SK-N-SH (cell line): Measurements from ENCODE around the gene PFDN1. TPM values are rescaled to one million over a fixed set of nuclear protein-coding genes. Genes with fewer than 3 reads are reported as not detected.
A peak's percentile ranks its signal among the peaks of the same experiment; 100 is the strongest.

Experiments used
- CTCF ChIA-PET: fragments of 300-600, 350-600 bp; formaldehyde crosslinking; extraction: SDS; loops from one replicate; lab custom pipeline; 2021; lab: Yijun Ruan, JAX
- POLR2A ChIA-PET: fragments of 350-600 bp; sonication (Branson Sonifier 250); formaldehyde crosslinking; extraction: SDS; loops from one replicate; lab custom pipeline; 2020; ENCODE audit warnings: antibody characterized with exemption, inconsistent platforms; lab: Yijun Ruan, JAX
- DNase-seq: peaks from one replicate; pipeline ENCODE4 v3.0.0; 2012
- H2AFZ ChIP-seq: fragments of 200-600 bp; sonication (generic); 2 replicates; pipeline ENCODE4 v1.8.1; 2016; ENCODE audit warnings: antibody characterized with exemption, mild to moderate bottlenecking, low read depth
- H3F3A ChIP-seq: fragments of 200-600 bp; sonication (generic); replicated peaks from 2 replicates; pipeline ENCODE3; 2016; ENCODE audit warnings: antibody characterized with exemption, mild to moderate bottlenecking; ENCODE audit not compliant: insufficient read depth
- H3K27ac ChIP-seq, 2 experiments: fragments of 200-500 bp in 1 of 2; fragments of 200-600 bp in 1 of 2; sonication (Bioruptor generic) in 1 of 2; sonication (generic), shearing (Covaris generic) in 1 of 2; 2 replicates each; pipeline versions ENCODE4 v1.5.1 to v1.6.1; 2014 to 2016; ENCODE audit warnings: low read depth in 2 of 2, inconsistent platforms in 1 of 2, low read length in 1 of 2, mild to moderate bottlenecking in 1 of 2, mixed read lengths in 1 of 2
- H3K27me3 ChIP-seq: fragments of 200-600 bp; sonication (generic), shearing (Covaris generic); 2 replicates; pipeline ENCODE4 v1.6.1; 2016; ENCODE audit warnings: mixed run types; ENCODE audit not compliant: insufficient read depth
- H3K36me3 ChIP-seq, 2 experiments: fragments of 200-500 bp in 1 of 2; fragments of 200-600 bp in 1 of 2; sonication (Bioruptor generic) in 1 of 2; sonication (generic) in 1 of 2; replicated peaks in 1 of 2; 2 replicates each; pipeline versions ENCODE3 to v1.5.1; 2014 to 2016; ENCODE audit warnings: low read length in 1 of 2, mild to moderate bottlenecking in 1 of 2; ENCODE audit not compliant: insufficient read depth in 2 of 2, control insufficient read depth in 1 of 2
- H3K4me1 ChIP-seq, 2 experiments: fragments of 200-500 bp in 1 of 2; fragments of 200-600 bp in 1 of 2; sonication (Bioruptor generic) in 1 of 2; sonication (generic), shearing (Covaris generic) in 1 of 2; 2 replicates each; pipeline versions ENCODE4 v1.5.1 to v1.6.1; 2014 to 2016; ENCODE audit warnings: low read depth in 1 of 2, low read length in 1 of 2, mixed run types in 1 of 2; ENCODE audit not compliant: insufficient read depth in 2 of 2, control insufficient read depth in 1 of 2
- H3K4me2 ChIP-seq: fragments of 200-600 bp; sonication (generic), shearing (Covaris generic); 2 replicates; pipeline ENCODE4 v1.6.1; 2017; ENCODE audit warnings: mixed run types
- H3K4me3 ChIP-seq, 2 experiments: fragments of 200-500 bp in 1 of 2; fragments of 200-600 bp in 1 of 2; sonication (Bioruptor generic) in 1 of 2; sonication (generic), shearing (Covaris generic) in 1 of 2; 2 replicates each; pipeline versions ENCODE4 v1.5.1 to v1.8.1; 2014 to 2016; ENCODE audit warnings: low read depth in 2 of 2, inconsistent platforms in 1 of 2, low read length in 1 of 2, mild to moderate bottlenecking in 1 of 2, mixed read lengths in 1 of 2, moderate library complexity in 1 of 2
- H3K79me2 ChIP-seq: fragments of 200-600 bp; sonication (generic); 2 replicates; pipeline ENCODE4 v1.8.1; 2017; ENCODE audit warnings: mild to moderate bottlenecking; ENCODE audit not compliant: insufficient read depth
- H3K9ac ChIP-seq: fragments of 200-600 bp; sonication (generic); 2 replicates; pipeline ENCODE4 v1.6.1; 2017; ENCODE audit warnings: mixed run types
- H3K9me2 ChIP-seq: fragments of 200-600 bp; sonication (generic); 2 replicates; pipeline ENCODE4 v1.6.1; 2017; ENCODE audit warnings: mixed run types
- H3K9me3 ChIP-seq: fragments of 200-600 bp; sonication (generic); 2 replicates; pipeline ENCODE4 v1.6.1; 2017; ENCODE audit warnings: mixed run types, mild to moderate bottlenecking, moderate library complexity
- H4K20me1 ChIP-seq: fragments of 200-600 bp; sonication (generic); 2 replicates; pipeline ENCODE4 v1.6.1; 2017; ENCODE audit warnings: mild to moderate bottlenecking, mixed run types; ENCODE audit not compliant: insufficient read depth
- ELF1 ChIP-seq: IDR thresholded peaks from 2 replicates; pipeline ENCODE4 v1.4.0; 2012
- EP300 ChIP-seq, 2 experiments: IDR thresholded peaks; 2 replicates each; pipeline versions ENCODE4 v1.4.0 to v1.6.1; 2012; ENCODE audit warnings: borderline replicate concordance in 1 of 2, low read depth in 1 of 2, low read length in 1 of 2
- FOXM1 ChIP-seq: IDR thresholded peaks from 2 replicates; pipeline ENCODE4 v1.4.0; 2012; ENCODE audit warnings: low read depth, mild to moderate bottlenecking
- MEF2A ChIP-seq: IDR thresholded peaks from 2 replicates; pipeline ENCODE4 v1.4.0; 2012; ENCODE audit warnings: low read depth, borderline replicate concordance
- NFIC ChIP-seq: IDR thresholded peaks from 2 replicates; pipeline ENCODE4 v1.4.0; 2012; ENCODE audit warnings: borderline replicate concordance
- NRF1 ChIP-seq: IDR thresholded peaks from 2 replicates; pipeline ENCODE4 v1.6.1; 2012; ENCODE audit warnings: low read depth, mild to moderate bottlenecking, low read length
- POLR2AphosphoS5 ChIP-seq: IDR thresholded peaks from 2 replicates; pipeline ENCODE4 v1.6.1; 2012; ENCODE audit warnings: low read depth, low read length
- SIN3A ChIP-seq: IDR thresholded peaks from 2 replicates; pipeline ENCODE4 v1.6.1; 2012; ENCODE audit warnings: low read depth, mild to moderate bottlenecking, low read length, moderate library complexity, borderline replicate concordance
- SMC3 ChIP-seq: IDR thresholded peaks from 2 replicates; pipeline ENCODE4 v1.6.1; 2012; ENCODE audit warnings: low read depth, low read length, improper control_type of control experiment
- TEAD4 ChIP-seq: IDR thresholded peaks from 2 replicates; pipeline ENCODE4 v1.4.0; 2012; ENCODE audit warnings: mild to moderate bottlenecking, borderline replicate concordance; ENCODE audit not compliant: insufficient read depth
- WGBS: methylation state at CpG from one replicate; pipeline ENCODE4 v1.1.6; 2017; ENCODE audit warnings: low lambda C conversion rate; 5-methylcytosine and 5-hydroxymethylcytosine counted together
- polyA plus RNA-seq, 3 experiments: library from polyadenylated mRNA; depleted of rRNA; stranded (reverse); fragments of >200 nt; gene quantifications; 2 replicates each; pipeline ENCODE4 v1.2.3, GENCODE V29; 2012
- TF ChIP-seq, protein P1 (sequence below): fragments of 200-600 bp; sonication (generic); IDR thresholded peaks from 2 replicates; pipeline ENCODE4 v1.6.1; 2017; ENCODE audit warnings: antibody characterized with exemption, mild to moderate bottlenecking, moderate library complexity
- TF ChIP-seq, protein P2 (sequence below): IDR thresholded peaks from 2 replicates; pipeline ENCODE4 v1.4.0; 2012; ENCODE audit warnings: low read depth, borderline replicate concordance
- TF ChIP-seq, protein P3 (sequence below): IDR thresholded peaks from 2 replicates; pipeline ENCODE4 v1.4.0; 2012; ENCODE audit warnings: low read depth

PFDN1 gene
- polyA plus RNA-seq, 1 of the 3 experiments (the other 2 are of a cell fraction): 55.2 TPM

DNA sequence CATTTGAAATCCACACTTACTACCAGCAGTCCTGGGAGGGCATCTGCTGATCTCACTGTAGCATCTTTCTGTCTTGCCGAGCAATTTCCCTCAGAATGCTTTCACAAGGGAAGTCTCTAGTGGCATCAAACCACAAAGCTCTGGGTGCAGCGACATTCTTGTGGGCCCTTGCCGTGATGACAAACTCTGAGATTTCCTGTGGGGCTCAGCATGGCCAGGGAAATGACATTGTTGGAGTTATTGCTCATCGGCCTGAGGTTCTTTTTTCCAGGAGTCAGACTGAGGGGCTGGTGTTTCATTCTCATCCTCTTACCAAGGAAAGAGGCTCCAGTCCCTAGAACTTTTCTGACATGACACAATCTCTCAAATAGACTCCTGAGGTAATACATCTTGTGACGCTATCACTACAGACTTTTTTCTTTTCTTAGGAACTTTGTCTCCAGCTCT lies 51.4 kb downstream of the PFDN1 start (continued):
- TF ChIP-seq EP300 (IDR thresholded peaks at IDR 0.05; ENCODE audit: borderline replicate concordance in 1 of 2, low read depth in 1 of 2, low read length in 1 of 2): 0 out of 4 replicates have a peak, but pooled peaks of 1 of the 2 experiments have one; percentile 73
- TF ChIP-seq FOXM1: peak; percentile 37; the same call in 1 of the 2 replicates
- TF ChIP-seq NFIC: peak; percentile 53; the same call in 1 of the 2 replicates
- TF ChIP-seq, protein P1, sequence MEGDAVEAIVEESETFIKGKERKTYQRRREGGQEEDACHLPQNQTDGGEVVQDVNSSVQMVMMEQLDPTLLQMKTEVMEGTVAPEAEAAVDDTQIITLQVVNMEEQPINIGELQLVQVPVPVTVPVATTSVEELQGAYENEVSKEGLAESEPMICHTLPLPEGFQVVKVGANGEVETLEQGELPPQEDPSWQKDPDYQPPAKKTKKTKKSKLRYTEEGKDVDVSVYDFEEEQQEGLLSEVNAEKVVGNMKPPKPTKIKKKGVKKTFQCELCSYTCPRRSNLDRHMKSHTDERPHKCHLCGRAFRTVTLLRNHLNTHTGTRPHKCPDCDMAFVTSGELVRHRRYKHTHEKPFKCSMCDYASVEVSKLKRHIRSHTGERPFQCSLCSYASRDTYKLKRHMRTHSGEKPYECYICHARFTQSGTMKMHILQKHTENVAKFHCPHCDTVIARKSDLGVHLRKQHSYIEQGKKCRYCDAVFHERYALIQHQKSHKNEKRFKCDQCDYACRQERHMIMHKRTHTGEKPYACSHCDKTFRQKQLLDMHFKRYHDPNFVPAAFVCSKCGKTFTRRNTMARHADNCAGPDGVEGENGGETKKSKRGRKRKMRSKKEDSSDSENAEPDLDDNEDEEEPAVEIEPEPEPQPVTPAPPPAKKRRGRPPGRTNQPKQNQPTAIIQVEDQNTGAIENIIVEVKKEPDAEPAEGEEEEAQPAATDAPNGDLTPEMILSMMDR: no peak
- TF ChIP-seq, protein P2, sequence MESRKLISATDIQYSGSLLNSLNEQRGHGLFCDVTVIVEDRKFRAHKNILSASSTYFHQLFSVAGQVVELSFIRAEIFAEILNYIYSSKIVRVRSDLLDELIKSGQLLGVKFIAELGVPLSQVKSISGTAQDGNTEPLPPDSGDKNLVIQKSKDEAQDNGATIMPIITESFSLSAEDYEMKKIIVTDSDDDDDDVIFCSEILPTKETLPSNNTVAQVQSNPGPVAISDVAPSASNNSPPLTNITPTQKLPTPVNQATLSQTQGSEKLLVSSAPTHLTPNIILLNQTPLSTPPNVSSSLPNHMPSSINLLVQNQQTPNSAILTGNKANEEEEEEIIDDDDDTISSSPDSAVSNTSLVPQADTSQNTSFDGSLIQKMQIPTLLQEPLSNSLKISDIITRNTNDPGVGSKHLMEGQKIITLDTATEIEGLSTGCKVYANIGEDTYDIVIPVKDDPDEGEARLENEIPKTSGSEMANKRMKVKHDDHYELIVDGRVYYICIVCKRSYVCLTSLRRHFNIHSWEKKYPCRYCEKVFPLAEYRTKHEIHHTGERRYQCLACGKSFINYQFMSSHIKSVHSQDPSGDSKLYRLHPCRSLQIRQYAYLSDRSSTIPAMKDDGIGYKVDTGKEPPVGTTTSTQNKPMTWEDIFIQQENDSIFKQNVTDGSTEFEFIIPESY: no peak

DNA sequence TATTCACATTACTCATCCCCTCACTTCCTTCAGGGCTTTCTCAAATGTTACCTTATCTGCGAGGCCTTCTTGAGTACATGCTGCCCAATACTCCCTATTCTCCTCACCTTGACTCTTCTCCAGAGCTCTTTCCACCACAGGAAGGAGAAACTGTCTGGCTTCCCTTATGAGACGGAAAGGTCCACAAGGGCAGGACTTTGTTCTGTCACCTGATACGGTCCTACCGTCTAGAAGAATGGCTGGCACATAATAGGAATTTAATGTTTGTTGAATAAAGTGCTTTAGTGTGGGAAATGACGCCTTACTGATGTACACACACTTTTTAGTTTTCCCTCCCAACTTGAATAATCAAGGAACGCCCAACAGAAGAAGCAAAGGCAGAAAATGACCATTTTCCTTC lies 52.5 kb downstream of the PFDN1 start:
- peaks cover 57% of the 10 kb centered on the region for H3F3A ChIP-seq
- H3K27ac ChIP-seq: peak overlapping the region in 1 of 2 experiments; percentile 96; a peak in 2 of 4 replicates
- peak overlapping the region; percentile 54; the same call in 1 of the 2 replicates for H3K9ac ChIP-seq
- H3K79me2 ChIP-seq: peaks cover 69% of the 10 kb centered on the region
- no peak overlapping the region for H3K4me2 ChIP-seq
- POLR2A ChIA-PET: no interaction called here
- no peak for TF ChIP-seq EP300 (IDR thresholded peaks at IDR 0.05; ENCODE audit: borderline replicate concordance in 1 of 2, low read depth in 1 of 2, low read length in 1 of 2)
- TF ChIP-seq POLR2AphosphoS5: no peak
- peaks cover 6 to 11% of the 10 kb centered on the region in 2 experiments for H3K36me3 ChIP-seq
- DNase-seq: no peak
- H3K9me2 ChIP-seq: no peaks in the 10 kb centered on the region
- H3K27me3 ChIP-seq: no peaks in the 10 kb centered on the region
- no peak overlapping the region for H3K4me3 ChIP-seq
- H3K4me1 ChIP-seq: peaks cover 15 to 28% of the 10 kb centered on the region in 2 experiments
- no peaks in the 10 kb centered on the region for H4K20me1 ChIP-seq
- CTCF ChIA-PET: interaction anchor here (0.6 to 1.7 kb wide), 2 partner anchors 101 to 103 kb away, joined by 3 to 10 read pairs; no protein-coding TSS in a partner anchor
- 96% methylated on average over 6 of the region's 6 CpGs for WGBS
- H3K9me3 ChIP-seq: no peaks in the 10 kb centered on the region
- no peak overlapping the region for H2AFZ ChIP-seq

DNA sequence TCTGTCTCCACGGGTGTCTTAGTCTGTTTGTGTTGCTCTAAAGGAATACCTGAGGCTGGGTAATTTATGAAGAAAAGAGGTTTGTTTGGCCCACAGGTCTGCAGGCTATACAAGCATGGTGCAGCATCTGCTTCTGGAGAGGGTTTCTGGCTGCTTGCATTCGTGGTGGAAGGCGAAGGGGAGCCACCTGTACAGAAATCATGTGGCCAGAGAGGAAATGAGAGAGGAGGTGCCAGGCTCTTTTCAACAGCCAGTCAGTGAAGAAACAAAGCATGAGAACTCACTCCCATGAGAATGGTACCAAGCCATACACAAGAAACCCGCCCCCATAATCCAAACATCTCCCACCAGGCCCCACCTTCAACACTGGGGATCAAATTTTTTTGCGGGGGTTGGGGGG lies 53.4 kb downstream of the PFDN1 start:
- DNase-seq: no peak
- H3K9me2 ChIP-seq: no peaks in the 10 kb centered on the region
- H3K9me3 ChIP-seq: no peaks in the 10 kb centered on the region
- ChIA-PET POLR2A (no interaction called here), CTCF (interaction anchor here (1.1 kb wide), 1 partner anchor 98 kb away, joined by 3 read pairs; no protein-coding TSS in a partner anchor)
- H3K4me1 ChIP-seq: peaks cover 19 to 36% of the 10 kb centered on the region in 2 experiments
- H3K36me3 ChIP-seq: peaks cover 11 to 18% of the 10 kb centered on the region in 2 experiments
- H3K27me3 ChIP-seq: no peaks in the 10 kb centered on the region
- H3K27ac ChIP-seq: peak overlapping the region in 1 of 2 experiments; percentile 96; a peak in 1 of 4 replicates
- H3F3A ChIP-seq: peaks cover 63% of the 10 kb centered on the region
- WGBS: 95% methylated on average over 5 of the region's 5 CpGs
- H3K79me2 ChIP-seq: peaks cover 60% of the 10 kb centered on the region
- TF ChIP-seq MEF2A (no peak), NRF1 (no peak), SIN3A (no peak), TEAD4 (no peak), SMC3 (no peak), ELF1 (no peak), POLR2AphosphoS5 (no peak)
- TF ChIP-seq, protein P1: no peak
- TF ChIP-seq, protein P3, sequence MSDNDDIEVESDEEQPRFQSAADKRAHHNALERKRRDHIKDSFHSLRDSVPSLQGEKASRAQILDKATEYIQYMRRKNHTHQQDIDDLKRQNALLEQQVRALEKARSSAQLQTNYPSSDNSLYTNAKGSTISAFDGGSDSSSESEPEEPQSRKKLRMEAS: no peak
- TF ChIP-seq, protein P2: no peak
- no peak overlapping the region for H3K4me3 ChIP-seq
- no peaks in the 10 kb centered on the region for H4K20me1 ChIP-seq
- no peak overlapping the region for H2AFZ ChIP-seq
- H3K9ac ChIP-seq: no peak overlapping the region
- H3K4me2 ChIP-seq: no peak overlapping the region
